HG03354 (cell line): ENCODE measurements around the gene PFDN5.

Experiments
- ATAC-seq: cut with Tn5 transposase; IDR thresholded peaks from one replicate; pipeline ENCODE4 v1.9.1; 2021; ENCODE audit warnings: mild to moderate bottlenecking; ENCODE audit not compliant: unreplicated experiment, poor library complexity, severe bottlenecking

Gene PFDN5

GRCh38 chr12:53295070-53295890, at the start of gene PFDN5:
TSS of gene PFDN5 (plus strand) at chr12:53295542. CDS start at chr12:53295568, 26 bp downstream.
- peak; percentile 83 for ATAC-seq

GRCh38 chr12:53251477-53252348, 43.6 kb upstream of the PFDN5 start:
- ATAC-seq: peak; percentile 77

- ATAC-seq: no peak
Measured at GRCh38 chr12:53252349-53252916, 42.9 kb upstream of the PFDN5 start.

GRCh38 chr12:53253298-53253697, 42.0 kb upstream of the PFDN5 start:
- no peak for ATAC-seq

- no peak for ATAC-seq
Measured at GRCh38 chr12:53254816-53255545, 40.4 kb upstream of the PFDN5 start.

GRCh38 chr12:53255996-53256395, 39.3 kb upstream of the PFDN5 start:
- no peak for ATAC-seq

GRCh38 chr12:53258541-53259539, 36.5 kb upstream of the PFDN5 start:
- ATAC-seq: no peak

- no peak for ATAC-seq
Measured at GRCh38 chr12:53259891-53260290, 35.5 kb upstream of the PFDN5 start.

GRCh38 chr12:53265783-53266182, 29.6 kb upstream of the PFDN5 start:
- no peak for ATAC-seq

GRCh38 chr12:53267306-53267998, 27.9 kb upstream of the PFDN5 start:
- ATAC-seq: peak; percentile 19

- peak; percentile 91 for ATAC-seq
Measured at GRCh38 chr12:53267999-53268629, 27.2 kb upstream of the PFDN5 start, which contains the start of gene ESPL1. TSS of gene ESPL1 (plus strand) at chr12:53268299. CDS start at chr12:53268767, 468 bp downstream.

- no peak for ATAC-seq
Measured at GRCh38 chr12:53268630-53269562, 26.4 kb upstream of the PFDN5 start.

GRCh38 chr12:53274445-53274844, 20.9 kb upstream of the PFDN5 start:
- no peak for ATAC-seq

GRCh38 chr12:53276511-53276910, 18.8 kb upstream of the PFDN5 start:
- no peak for ATAC-seq

- ATAC-seq: no peak
Measured at GRCh38 chr12:53277981-53278380, 17.4 kb upstream of the PFDN5 start.

- ATAC-seq: no peak
Measured at GRCh38 chr12:53279283-53279869, 16.0 kb upstream of the PFDN5 start.
